HFFc6 (cell line): ENCODE measurements around the gene ZNF593OS. TPM values are rescaled to one million over a fixed set of nuclear protein-coding genes. Genes with fewer than 3 reads are reported as not detected.

Experiments used
- DNase-seq: peaks from one replicate; pipeline ENCODE4 v3.0.0-alpha.2; 2018
- H3K27ac Mint-ChIP-seq: 2 replicates; pipeline ENCODE4 v1.8.0; 2020; ENCODE audit warnings: mild to moderate bottlenecking, mixed read lengths
- H3K27me3 Mint-ChIP-seq: 2 replicates; pipeline ENCODE4 v1.8.0; 2021; ENCODE audit warnings: mild to moderate bottlenecking, moderate library complexity, mixed read lengths; ENCODE audit not compliant: insufficient read depth
- H3K36me3 Mint-ChIP-seq: 2 replicates; pipeline ENCODE4 v1.8.0; 2021; ENCODE audit warnings: low read depth, mixed read lengths
- H3K4me1 Mint-ChIP-seq: 2 replicates; pipeline ENCODE4 v1.8.0; 2020; ENCODE audit warnings: low read depth, mixed read lengths
- H3K4me3 Mint-ChIP-seq: 2 replicates; pipeline ENCODE4 v1.8.0; 2020; ENCODE audit warnings: mild to moderate bottlenecking, moderate library complexity, mixed read lengths
- H3K9me3 Mint-ChIP-seq: 2 replicates; pipeline ENCODE4 v1.8.0; 2020; ENCODE audit warnings: mild to moderate bottlenecking, mixed read lengths
- total RNA-seq, 6 experiments: library from RNA; stranded (reverse); fragmentation: NEBNext Ultra II Directional; extraction: Animal tissue kit (Norgen Biotek cat#: 25700); gene quantifications; 2 replicates in 1 of 6; 3 replicates in 5 of 6; pipeline ENCODE4 v1.2.3, GENCODE V29; 2021
- TF ChIP-seq, protein P1 (sequence below): fragments of 200-600 bp; sonication (generic); IDR thresholded peaks from 2 replicates; pipeline ENCODE4 v1.5.0; 2021; ENCODE audit warnings: antibody characterized with exemption, mild to moderate bottlenecking

The ZNF593OS gene
- total RNA-seq, 6 experiments from 2014 or later: not detected

DNA sequence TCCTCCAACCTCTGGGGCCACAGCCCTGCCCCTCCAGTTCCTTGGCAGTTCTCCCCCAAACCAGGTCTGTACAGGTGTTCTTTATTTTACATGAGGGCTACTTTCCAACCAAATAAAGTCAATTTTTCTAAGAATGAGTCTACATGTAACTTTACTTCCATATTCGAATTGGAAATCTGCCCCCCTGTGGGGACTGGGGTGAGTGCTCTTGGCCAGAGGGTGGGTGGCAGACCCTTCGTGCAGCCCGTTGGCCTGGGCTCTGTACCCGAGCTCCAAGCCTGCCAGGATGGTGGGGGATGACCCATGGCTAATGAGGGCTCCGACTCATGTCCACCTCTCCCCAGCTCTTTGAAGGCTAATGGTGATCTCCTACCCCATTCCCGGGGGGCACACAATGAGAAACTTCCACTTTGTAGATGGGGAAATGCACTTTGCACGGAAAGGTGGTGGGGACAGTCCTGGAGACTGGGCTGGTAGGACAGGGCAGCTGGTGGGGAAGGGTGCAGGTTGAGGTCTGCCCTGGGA, 18.2 kb upstream of the ZNF593OS start:
- H3K27ac Mint-ChIP-seq: no peak overlapping the region
- H3K27me3 Mint-ChIP-seq: peaks cover 30% of the 10 kb centered on the region
- TF ChIP-seq, protein P1, sequence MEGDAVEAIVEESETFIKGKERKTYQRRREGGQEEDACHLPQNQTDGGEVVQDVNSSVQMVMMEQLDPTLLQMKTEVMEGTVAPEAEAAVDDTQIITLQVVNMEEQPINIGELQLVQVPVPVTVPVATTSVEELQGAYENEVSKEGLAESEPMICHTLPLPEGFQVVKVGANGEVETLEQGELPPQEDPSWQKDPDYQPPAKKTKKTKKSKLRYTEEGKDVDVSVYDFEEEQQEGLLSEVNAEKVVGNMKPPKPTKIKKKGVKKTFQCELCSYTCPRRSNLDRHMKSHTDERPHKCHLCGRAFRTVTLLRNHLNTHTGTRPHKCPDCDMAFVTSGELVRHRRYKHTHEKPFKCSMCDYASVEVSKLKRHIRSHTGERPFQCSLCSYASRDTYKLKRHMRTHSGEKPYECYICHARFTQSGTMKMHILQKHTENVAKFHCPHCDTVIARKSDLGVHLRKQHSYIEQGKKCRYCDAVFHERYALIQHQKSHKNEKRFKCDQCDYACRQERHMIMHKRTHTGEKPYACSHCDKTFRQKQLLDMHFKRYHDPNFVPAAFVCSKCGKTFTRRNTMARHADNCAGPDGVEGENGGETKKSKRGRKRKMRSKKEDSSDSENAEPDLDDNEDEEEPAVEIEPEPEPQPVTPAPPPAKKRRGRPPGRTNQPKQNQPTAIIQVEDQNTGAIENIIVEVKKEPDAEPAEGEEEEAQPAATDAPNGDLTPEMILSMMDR: no peak
- H3K9me3 Mint-ChIP-seq: no peaks in the 10 kb centered on the region
- DNase-seq: no peak
- no peaks in the 10 kb centered on the region for H3K36me3 Mint-ChIP-seq
- H3K4me1 Mint-ChIP-seq: no peaks in the 10 kb centered on the region
- no peak overlapping the region for H3K4me3 Mint-ChIP-seq

DNA sequence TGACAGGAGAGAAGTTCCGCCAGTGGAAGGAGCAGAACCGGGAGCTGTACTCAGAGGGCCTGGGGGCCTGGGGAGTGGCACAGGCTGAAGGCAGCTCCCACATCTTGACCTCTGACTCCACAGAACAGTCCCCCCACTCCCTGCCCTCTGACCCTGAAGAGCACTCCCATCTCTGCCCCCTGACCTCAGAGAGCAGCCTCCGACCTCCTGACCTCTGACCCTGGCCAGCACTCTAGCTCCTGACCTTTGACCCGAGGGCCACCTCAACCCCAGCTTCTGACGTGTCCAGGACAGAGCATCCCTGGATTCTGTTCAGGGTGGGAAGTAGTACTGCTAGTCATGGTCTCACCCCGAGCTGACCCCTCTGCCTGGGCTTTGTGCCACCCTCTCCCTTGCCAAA, 17.7 kb upstream of the ZNF593OS start:
- no peak overlapping the region for H3K27ac Mint-ChIP-seq
- DNase-seq: no peak
- H3K4me3 Mint-ChIP-seq: no peak overlapping the region

GRCh38 chr1:26188477-26188876, 16.8 kb upstream of the ZNF593OS start:
- TF ChIP-seq, protein P1: no peak
- Mint-ChIP-seq H3K27me3 (peaks cover 23% of the 10 kb centered on the region), H3K27ac (no peak overlapping the region), H3K4me3 (no peak overlapping the region), H3K9me3 (no peaks in the 10 kb centered on the region), H3K4me1 (no peaks in the 10 kb centered on the region), H3K36me3 (no peaks in the 10 kb centered on the region)
- no peak for DNase-seq

More for the DNA sequence above, 17.7 kb upstream of the ZNF593OS start:
- TF ChIP-seq, protein P1: no peak
- Mint-ChIP-seq H3K27me3 (peaks cover 26% of the 10 kb centered on the region), H3K36me3 (no peaks in the 10 kb centered on the region), H3K9me3 (no peaks in the 10 kb centered on the region), H3K4me1 (no peaks in the 10 kb centered on the region)

DNA sequence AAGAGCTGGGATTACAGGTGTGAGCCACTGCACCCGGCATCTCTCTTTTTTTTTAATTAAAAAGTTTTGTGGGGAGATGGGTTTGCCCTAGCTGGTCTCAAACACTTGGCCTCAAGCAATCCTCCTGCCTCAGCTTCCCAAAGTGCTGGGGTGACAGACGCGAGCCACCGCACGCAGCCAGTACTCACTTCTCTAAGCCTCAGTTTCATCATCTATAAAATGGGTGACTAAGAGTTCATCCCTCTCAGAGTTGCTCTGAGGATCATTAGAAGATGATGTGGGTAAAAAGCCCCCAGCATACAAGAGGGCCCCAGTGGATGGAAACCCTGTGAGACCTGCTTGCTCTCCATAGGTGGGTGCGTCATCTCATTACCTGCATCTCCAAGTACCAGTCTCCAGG, 16.2 kb upstream of the ZNF593OS start:
- Mint-ChIP-seq H3K36me3 (no peaks in the 10 kb centered on the region), H3K27me3 (peaks cover 20% of the 10 kb centered on the region), H3K4me1 (no peaks in the 10 kb centered on the region), H3K4me3 (no peak overlapping the region), H3K27ac (no peak overlapping the region), H3K9me3 (no peaks in the 10 kb centered on the region)
- no peak for DNase-seq
- TF ChIP-seq, protein P1: no peak

GRCh38 chr1:26184883-26185282, 13.3 kb upstream of the ZNF593OS start:
- H3K4me1 Mint-ChIP-seq: no peaks in the 10 kb centered on the region
- H3K9me3 Mint-ChIP-seq: no peaks in the 10 kb centered on the region
- no peak overlapping the region for H3K27ac Mint-ChIP-seq
- no peak overlapping the region for H3K4me3 Mint-ChIP-seq
- no peaks in the 10 kb centered on the region for H3K36me3 Mint-ChIP-seq
- no peak for DNase-seq
- TF ChIP-seq, protein P1: no peak
- peaks cover 16% of the 10 kb centered on the region for H3K27me3 Mint-ChIP-seq

- DNase-seq: no peak
- Mint-ChIP-seq H3K27ac (no peak overlapping the region), H3K9me3 (no peaks in the 10 kb centered on the region), H3K4me1 (no peaks in the 10 kb centered on the region), H3K27me3 (peaks cover 16% of the 10 kb centered on the region), H3K4me3 (no peak overlapping the region), H3K36me3 (no peaks in the 10 kb centered on the region)
- TF ChIP-seq, protein P1: no peak
Measured at GRCh38 chr1:26184086-26184485, 12.5 kb upstream of the ZNF593OS start.
